ENCODE data around the gene ST8SIA4. TPM values are rescaled to one million over a fixed set of nuclear protein-coding genes. Genes with fewer than 3 reads are reported as not detected.

ST8SIA4 gene
- total and polyA plus RNA-seq, 2 experiments from 2014 or later: 3.1 to 6.0 TPM

DNA sequence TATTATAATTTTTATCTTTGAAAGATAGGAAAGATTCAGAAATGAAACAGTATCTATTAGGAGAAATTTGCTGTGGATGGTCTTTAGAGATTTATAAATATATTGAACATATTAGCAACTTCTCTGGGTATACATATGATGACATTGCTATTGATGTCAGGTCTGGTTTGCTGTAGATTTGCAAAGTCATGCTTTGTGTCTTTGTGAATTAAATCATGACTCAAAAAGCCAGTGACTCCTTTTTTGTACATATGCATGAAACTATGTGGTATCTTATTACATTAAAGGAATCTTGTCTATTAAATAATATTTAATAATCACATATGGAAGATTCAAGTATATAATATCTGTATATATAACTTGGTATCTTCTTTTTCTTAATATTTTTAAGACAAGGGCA is 141.9 kb downstream of the ST8SIA4 start:
- Histone ChIP-seq H3K4me3 (no peak overlapping the region), H2AFZ (no peak overlapping the region), H3K27ac (no peak overlapping the region), H3K79me2 (no peaks in the 10 kb centered on the region), H3K27me3 (no peaks in the 10 kb centered on the region), H3K9me2 (replicated peaks; ENCODE audit: insufficient read depth) (no peaks in the 10 kb centered on the region), H4K20me1 (ENCODE audit: insufficient read depth, poor library complexity, severe bottlenecking) (no peaks in the 10 kb centered on the region), H3K36me3 (replicated peaks; ENCODE audit: insufficient read depth, low read depth) (no peaks in the 10 kb centered on the region), H3K4me1 (ENCODE audit: insufficient read depth) (no peaks in the 10 kb centered on the region), H3K9me3 (ENCODE audit: low read depth) (no peaks in the 10 kb centered on the region), H3K4me2 (no peak overlapping the region)
- TF ChIP-seq EZH2phosphoT487 (IDR thresholded peaks at IDR 0.05; ENCODE audit: low read depth, severe bottlenecking, unreplicated experiment): no peak
- no peak for TF ChIP-seq EZH2 (IDR thresholded peaks at IDR 0.05; ENCODE audit: borderline replicate concordance)
- TF ChIP-seq, protein P1, sequence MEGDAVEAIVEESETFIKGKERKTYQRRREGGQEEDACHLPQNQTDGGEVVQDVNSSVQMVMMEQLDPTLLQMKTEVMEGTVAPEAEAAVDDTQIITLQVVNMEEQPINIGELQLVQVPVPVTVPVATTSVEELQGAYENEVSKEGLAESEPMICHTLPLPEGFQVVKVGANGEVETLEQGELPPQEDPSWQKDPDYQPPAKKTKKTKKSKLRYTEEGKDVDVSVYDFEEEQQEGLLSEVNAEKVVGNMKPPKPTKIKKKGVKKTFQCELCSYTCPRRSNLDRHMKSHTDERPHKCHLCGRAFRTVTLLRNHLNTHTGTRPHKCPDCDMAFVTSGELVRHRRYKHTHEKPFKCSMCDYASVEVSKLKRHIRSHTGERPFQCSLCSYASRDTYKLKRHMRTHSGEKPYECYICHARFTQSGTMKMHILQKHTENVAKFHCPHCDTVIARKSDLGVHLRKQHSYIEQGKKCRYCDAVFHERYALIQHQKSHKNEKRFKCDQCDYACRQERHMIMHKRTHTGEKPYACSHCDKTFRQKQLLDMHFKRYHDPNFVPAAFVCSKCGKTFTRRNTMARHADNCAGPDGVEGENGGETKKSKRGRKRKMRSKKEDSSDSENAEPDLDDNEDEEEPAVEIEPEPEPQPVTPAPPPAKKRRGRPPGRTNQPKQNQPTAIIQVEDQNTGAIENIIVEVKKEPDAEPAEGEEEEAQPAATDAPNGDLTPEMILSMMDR (IDR thresholded peaks at IDR 0.05; ENCODE audit: poor library complexity): no peak
- DNase-seq (ENCODE audit: low spot score): no peak

DNA sequence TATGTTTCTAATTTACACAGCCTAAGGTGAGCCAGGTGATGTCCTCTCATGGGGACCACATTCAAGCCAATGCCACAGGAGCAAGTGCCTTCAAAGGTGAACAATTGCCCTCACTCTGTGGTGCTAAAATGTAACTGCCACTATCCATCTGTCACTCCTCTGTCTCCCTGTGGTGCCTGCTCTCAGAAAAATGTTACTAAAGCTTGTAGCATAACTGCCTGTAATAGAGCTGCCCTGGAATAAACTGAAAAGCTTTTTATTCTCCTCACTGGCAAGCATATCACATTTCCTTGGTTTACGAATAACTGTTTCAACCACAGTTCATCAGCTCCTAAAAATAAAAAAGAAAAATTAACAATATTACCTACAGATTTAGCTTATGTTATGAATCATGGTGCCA is 142.4 kb downstream of the ST8SIA4 start:
- H3K27ac ChIP-seq: no peak overlapping the region
- H2AFZ ChIP-seq: no peak overlapping the region
- H3K27me3 ChIP-seq: no peaks in the 10 kb centered on the region
- H3K9me2 ChIP-seq (replicated peaks; ENCODE audit: insufficient read depth): no peaks in the 10 kb centered on the region
- WGBS (ENCODE audit: low lambda C conversion rate, missing lambda C conversion rate): 70% methylated on average over 1 of the region's 1 CpG
- H3K4me2 ChIP-seq: no peak overlapping the region
- no peaks in the 10 kb centered on the region for H3K36me3 ChIP-seq (replicated peaks; ENCODE audit: insufficient read depth, low read depth)
- H3K79me2 ChIP-seq: no peaks in the 10 kb centered on the region
- no peak for DNase-seq (ENCODE audit: low spot score)
- no peaks in the 10 kb centered on the region for H4K20me1 ChIP-seq (ENCODE audit: insufficient read depth, poor library complexity, severe bottlenecking)
- no peaks in the 10 kb centered on the region for H3K4me1 ChIP-seq (ENCODE audit: insufficient read depth)
- no peaks in the 10 kb centered on the region for H3K9me3 ChIP-seq (ENCODE audit: low read depth)
- TF ChIP-seq EZH2 (IDR thresholded peaks at IDR 0.05; ENCODE audit: borderline replicate concordance) (no peak), EZH2phosphoT487 (IDR thresholded peaks at IDR 0.05; ENCODE audit: low read depth, severe bottlenecking, unreplicated experiment) (no peak)
- TF ChIP-seq, protein P1 (IDR thresholded peaks at IDR 0.05; ENCODE audit: poor library complexity): no peak
- H3K4me3 ChIP-seq: no peak overlapping the region

DNA sequence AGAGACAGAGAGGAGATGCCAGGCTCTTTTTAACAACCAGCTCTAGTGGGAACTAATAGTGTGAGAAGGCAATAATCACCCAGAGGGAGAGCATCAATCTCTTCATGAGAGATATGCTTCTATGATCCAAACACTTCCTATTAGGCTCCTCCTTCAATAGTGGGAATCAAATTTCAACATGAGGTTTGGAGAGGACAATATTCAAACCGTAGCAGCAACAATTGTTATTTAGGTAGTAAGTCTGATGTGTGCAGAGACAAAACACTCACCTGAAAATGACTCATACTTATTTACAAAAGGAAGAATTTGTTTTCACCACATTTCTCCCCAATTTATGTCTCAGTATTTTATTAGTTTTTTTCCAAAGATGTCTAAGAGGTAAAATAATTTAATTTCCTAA is 144.3 kb downstream of the ST8SIA4 start:
- Histone ChIP-seq H4K20me1 (ENCODE audit: insufficient read depth, poor library complexity, severe bottlenecking) (no peaks in the 10 kb centered on the region), H3K36me3 (replicated peaks; ENCODE audit: insufficient read depth, low read depth) (no peaks in the 10 kb centered on the region), H3K27me3 (no peaks in the 10 kb centered on the region), H3K27ac (no peak overlapping the region), H2AFZ (no peak overlapping the region), H3K4me3 (no peak overlapping the region), H3K9me2 (replicated peaks; ENCODE audit: insufficient read depth) (no peaks in the 10 kb centered on the region), H3K9me3 (ENCODE audit: low read depth) (no peaks in the 10 kb centered on the region), H3K79me2 (no peaks in the 10 kb centered on the region), H3K4me1 (ENCODE audit: insufficient read depth) (no peaks in the 10 kb centered on the region), H3K4me2 (no peak overlapping the region)
- 45% methylated on average over 1 of the region's 1 CpG for WGBS (ENCODE audit: low lambda C conversion rate, missing lambda C conversion rate)
- TF ChIP-seq, protein P1 (IDR thresholded peaks at IDR 0.05; ENCODE audit: poor library complexity): no peak
- TF ChIP-seq EZH2 (IDR thresholded peaks at IDR 0.05; ENCODE audit: borderline replicate concordance) (no peak), EZH2phosphoT487 (IDR thresholded peaks at IDR 0.05; ENCODE audit: low read depth, severe bottlenecking, unreplicated experiment) (no peak)
- DNase-seq (ENCODE audit: low spot score): no peak

DNA sequence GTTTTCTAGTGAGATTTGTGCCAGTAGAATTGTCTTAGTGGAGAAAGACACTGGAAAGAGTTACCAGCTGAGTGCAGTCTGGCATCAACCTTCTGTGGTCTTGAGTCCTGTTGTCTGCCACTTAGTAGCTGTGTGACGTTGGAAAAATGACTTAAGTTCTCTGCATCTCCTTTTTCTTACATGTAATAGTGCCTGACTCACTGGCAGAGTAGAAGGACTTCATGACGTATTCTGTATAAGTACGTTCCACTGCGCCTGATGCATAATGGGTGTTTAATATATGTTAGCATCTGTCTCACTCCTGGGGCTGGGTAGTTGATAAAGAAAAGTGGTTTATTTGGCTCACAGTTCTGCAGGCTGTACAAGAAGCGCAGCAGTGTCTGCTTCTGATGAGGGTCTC is 144.8 kb downstream of the ST8SIA4 start:
- Histone ChIP-seq H3K4me2 (no peak overlapping the region), H3K27me3 (no peaks in the 10 kb centered on the region), H3K79me2 (no peaks in the 10 kb centered on the region), H4K20me1 (ENCODE audit: insufficient read depth, poor library complexity, severe bottlenecking) (no peaks in the 10 kb centered on the region), H3K36me3 (replicated peaks; ENCODE audit: insufficient read depth, low read depth) (no peaks in the 10 kb centered on the region), H3K9me3 (ENCODE audit: low read depth) (no peaks in the 10 kb centered on the region), H3K4me3 (no peak overlapping the region), H3K27ac (no peak overlapping the region), H3K9me2 (replicated peaks; ENCODE audit: insufficient read depth) (no peaks in the 10 kb centered on the region), H3K4me1 (ENCODE audit: insufficient read depth) (no peaks in the 10 kb centered on the region), H2AFZ (no peak overlapping the region)
- DNase-seq (ENCODE audit: low spot score): no peak
- TF ChIP-seq, protein P1 (IDR thresholded peaks at IDR 0.05; ENCODE audit: poor library complexity): no peak
- TF ChIP-seq EZH2phosphoT487 (IDR thresholded peaks at IDR 0.05; ENCODE audit: low read depth, severe bottlenecking, unreplicated experiment) (no peak), EZH2 (IDR thresholded peaks at IDR 0.05; ENCODE audit: borderline replicate concordance) (no peak)
- WGBS (ENCODE audit: low lambda C conversion rate, missing lambda C conversion rate): 83% methylated on average over 5 of the region's 5 CpGs

Measured in hepatocyte (in vitro differentiated cells).